Ascending aorta (tissue), 2 donors: ENCODE measurements around the gene OSBPL6. TPM values are rescaled to one million over a fixed set of nuclear protein-coding genes. Genes with fewer than 3 reads are reported as not detected.
"Not testable (repeated sequence)": the region's sequence is repeated elsewhere in the genome, so short reads cannot be mapped to it uniquely, and the experiment has no call there.

ENCODE experiments used
- DNase-seq, 2 donors: peaks; one replicate each; pipeline ENCODE4 v3.0.0-alpha.2; 2019; ENCODE audit warnings: low spot score in 2 of 2
- H3K27ac ChIP-seq, 2 donors: fragments of 200-600 bp; sonication (generic); one replicate each; pipeline ENCODE4 v1.5.1; 2016 to 2017; ENCODE audit warnings: mild to moderate bottlenecking in 1 of 2
- H3K27me3 ChIP-seq: fragments of 200-600 bp; sonication (generic); one replicate; pipeline ENCODE4 v1.5.1; 2017
- H3K36me3 ChIP-seq, 2 donors: fragments of 200-600 bp; sonication (generic); one replicate each; pipeline ENCODE4 v1.5.1; 2016
- H3K4me1 ChIP-seq, 2 donors: fragments of 200-600 bp; sonication (generic); one replicate each; pipeline ENCODE4 v1.5.1; 2016 to 2017; ENCODE audit warnings: mild to moderate bottlenecking in 1 of 2
- H3K4me3 ChIP-seq, 2 donors: fragments of 200-600 bp; sonication (generic); one replicate each; pipeline ENCODE4 v1.5.1; 2016 to 2017; ENCODE audit warnings: mild to moderate bottlenecking in 1 of 2
- H3K9me3 ChIP-seq, 2 donors: fragments of 200-600 bp; sonication (generic); one replicate each; pipeline ENCODE4 v1.5.1; 2016
- intact Hi-C: fragments of 100-400 bp; cut with DNase I; formaldehyde crosslinking; loops from one replicate; pipeline ENCODE4 v1.15.1; 2023
- total RNA-seq: library from RNA; depleted of rRNA; stranded (reverse); fragments of >200 nt; gene quantifications from one replicate; pipeline ENCODE4 v1.1.0, GENCODE V29; 2016
- TF ChIP-seq, protein P1 (sequence below), 3 experiments: fragments of 200-600 bp in 2 of 3; fragments of 450-650 bp in 1 of 3; sonication (generic) in 2 of 3; IDR thresholded peaks; one replicate each; pipeline ENCODE4 v1.5.1; 2016 to 2019; ENCODE audit warnings: antibody characterized with exemption in 3 of 3, mild to moderate bottlenecking in 1 of 3, moderate library complexity in 1 of 3

Gene OSBPL6
- total RNA-seq, 1 donor from 2014 or later = 1.4 TPM

DNA sequence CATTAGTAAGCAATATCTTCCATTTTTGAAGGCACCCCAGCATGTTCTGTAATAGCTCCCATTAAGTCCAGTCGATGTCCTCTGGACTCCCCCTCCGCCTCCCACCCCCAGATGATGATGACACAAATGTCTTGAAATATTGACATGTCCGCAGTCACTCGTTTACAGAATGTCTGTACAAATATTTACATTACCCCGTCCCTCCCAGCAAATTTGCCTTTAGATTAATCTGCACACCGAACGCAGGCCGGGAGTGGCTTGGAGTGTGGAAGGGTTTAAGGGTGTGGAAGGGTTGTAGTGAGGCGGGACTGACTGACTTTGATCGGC is 853 bp upstream of the OSBPL6 start:
- H3K27ac ChIP-seq = peak overlapping the region; percentile 88 to 90
- no peaks in the 10 kb centered on the region for H3K27me3 ChIP-seq
- intact Hi-C loops = loop anchor here (5.0 kb wide), 4 partner anchors 66 to 289 kb away; partner anchors contain the start of gene PLEKHA3
- no peak for DNase-seq
- H3K4me3 ChIP-seq = peak overlapping the region; percentile 84 to 96
- H3K36me3 ChIP-seq = no peaks in the 10 kb centered on the region
- peaks cover 0 to 7% of the 10 kb centered on the region in 2 donors for H3K4me1 ChIP-seq
- TF ChIP-seq, protein P1, sequence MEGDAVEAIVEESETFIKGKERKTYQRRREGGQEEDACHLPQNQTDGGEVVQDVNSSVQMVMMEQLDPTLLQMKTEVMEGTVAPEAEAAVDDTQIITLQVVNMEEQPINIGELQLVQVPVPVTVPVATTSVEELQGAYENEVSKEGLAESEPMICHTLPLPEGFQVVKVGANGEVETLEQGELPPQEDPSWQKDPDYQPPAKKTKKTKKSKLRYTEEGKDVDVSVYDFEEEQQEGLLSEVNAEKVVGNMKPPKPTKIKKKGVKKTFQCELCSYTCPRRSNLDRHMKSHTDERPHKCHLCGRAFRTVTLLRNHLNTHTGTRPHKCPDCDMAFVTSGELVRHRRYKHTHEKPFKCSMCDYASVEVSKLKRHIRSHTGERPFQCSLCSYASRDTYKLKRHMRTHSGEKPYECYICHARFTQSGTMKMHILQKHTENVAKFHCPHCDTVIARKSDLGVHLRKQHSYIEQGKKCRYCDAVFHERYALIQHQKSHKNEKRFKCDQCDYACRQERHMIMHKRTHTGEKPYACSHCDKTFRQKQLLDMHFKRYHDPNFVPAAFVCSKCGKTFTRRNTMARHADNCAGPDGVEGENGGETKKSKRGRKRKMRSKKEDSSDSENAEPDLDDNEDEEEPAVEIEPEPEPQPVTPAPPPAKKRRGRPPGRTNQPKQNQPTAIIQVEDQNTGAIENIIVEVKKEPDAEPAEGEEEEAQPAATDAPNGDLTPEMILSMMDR (IDR thresholded peaks at IDR 0.05) = no peak
- H3K9me3 ChIP-seq = no peaks in the 10 kb centered on the region

DNA sequence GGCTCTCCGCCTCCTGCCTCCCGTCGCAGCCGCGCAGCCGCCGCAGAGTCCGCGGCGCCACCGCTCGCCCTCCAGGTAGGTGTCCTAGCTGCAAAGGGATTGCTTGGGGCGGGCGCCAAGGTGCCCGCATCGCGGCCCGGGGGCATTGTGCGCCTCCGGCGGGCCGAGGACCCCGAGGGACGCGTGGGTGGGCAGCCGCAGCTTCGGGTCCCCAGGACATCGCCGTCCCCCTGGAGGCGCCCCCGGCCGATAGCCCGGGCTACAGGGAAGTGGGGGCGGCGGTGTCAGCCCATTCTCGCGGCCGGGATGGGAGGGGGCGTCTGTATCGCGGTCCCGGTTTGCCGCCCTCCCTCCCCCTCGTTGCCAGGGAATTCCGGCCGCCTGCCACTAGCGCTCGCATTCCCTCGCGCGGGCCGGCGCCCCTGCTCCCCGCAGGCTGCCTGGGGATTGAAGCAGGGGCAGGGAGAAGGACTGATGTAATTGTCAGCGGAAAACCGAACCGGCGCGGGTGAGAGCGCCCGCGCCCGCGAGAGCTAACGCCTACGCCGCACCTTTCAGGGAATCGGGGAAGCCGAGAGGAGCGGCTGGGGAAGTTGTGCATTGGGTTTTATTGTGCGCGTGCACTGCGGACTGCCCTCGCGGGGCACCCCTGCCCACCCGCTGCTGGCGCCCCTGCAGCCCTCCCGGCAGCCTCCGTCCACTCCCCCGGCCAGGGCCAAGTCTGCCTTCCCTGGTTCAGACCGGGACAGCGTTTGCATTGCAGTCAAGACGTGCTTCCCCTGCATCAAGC is 483 bp downstream of the OSBPL6 start:
- H3K4me1 ChIP-seq = peaks cover 0 to 7% of the 10 kb centered on the region in 2 donors
- no peaks in the 10 kb centered on the region for H3K27me3 ChIP-seq
- peak overlapping the region; percentile 67 to 90 for H3K27ac ChIP-seq
- TF ChIP-seq, protein P1 (IDR thresholded peaks at IDR 0.05) = peak in 1 of 3 experiments; percentile 2
- H3K9me3 ChIP-seq = no peaks in the 10 kb centered on the region
- H3K4me3 ChIP-seq = peak overlapping the region; percentile 84 to 96
- H3K36me3 ChIP-seq = no peaks in the 10 kb centered on the region
- DNase-seq = peak in 1 of 2 donors; percentile 71
- intact Hi-C loops = loop anchor here (2.0 to 5.0 kb wide), 7 partner anchors 48 to 288 kb away; partner anchors contain the start of genes PLEKHA3 and RBM45

DNA sequence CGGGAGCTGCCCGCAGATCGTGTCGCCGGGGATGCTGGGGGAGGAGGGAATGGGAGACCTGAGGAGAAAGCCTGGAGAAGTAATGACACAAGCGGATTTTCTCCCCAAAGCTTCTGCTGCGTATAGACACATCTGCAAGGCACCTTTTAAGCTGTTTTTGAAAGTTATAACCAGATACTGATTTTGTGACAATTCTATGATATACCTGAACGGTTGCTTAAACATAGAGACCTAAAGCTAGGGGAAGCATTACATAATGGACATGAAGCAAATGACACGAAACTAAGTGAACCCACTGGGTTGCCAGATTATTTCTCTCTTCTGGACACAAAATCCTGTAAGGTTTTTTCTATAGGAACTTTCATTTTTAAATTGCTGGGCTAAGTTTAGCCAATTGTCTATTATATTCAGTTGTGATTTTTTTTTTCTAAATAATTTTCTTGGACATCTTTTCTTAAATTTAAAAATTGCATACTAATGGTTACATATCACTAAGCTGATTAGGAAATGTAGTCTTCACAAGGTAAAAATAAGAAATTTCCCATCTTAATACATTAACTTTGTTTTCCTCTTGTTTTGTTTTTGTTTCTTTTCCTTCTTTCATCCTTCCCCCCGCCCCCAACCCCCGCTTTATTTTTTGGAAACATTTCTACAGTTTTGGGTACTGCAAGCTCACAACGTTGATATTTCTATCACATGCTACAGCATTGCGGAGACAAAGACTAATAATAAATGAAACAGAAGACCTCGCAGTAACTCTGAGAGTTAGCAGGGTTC is 1.3 kb downstream of the OSBPL6 start:
- peak overlapping the region; percentile 84 to 96 for H3K4me3 ChIP-seq
- no peaks in the 10 kb centered on the region for H3K9me3 ChIP-seq
- TF ChIP-seq, protein P1 (IDR thresholded peaks at IDR 0.05) = no peak
- H3K4me1 ChIP-seq = peaks cover 0 to 7% of the 10 kb centered on the region in 2 donors
- no peak overlapping the region for H3K27ac ChIP-seq
- H3K36me3 ChIP-seq = no peaks in the 10 kb centered on the region
- DNase-seq = no peak
- intact Hi-C loops = loop anchor here (2.0 kb wide), 3 partner anchors 47 to 219 kb away; partner anchors contain the start of gene RBM45
- H3K27me3 ChIP-seq = no peaks in the 10 kb centered on the region

DNA sequence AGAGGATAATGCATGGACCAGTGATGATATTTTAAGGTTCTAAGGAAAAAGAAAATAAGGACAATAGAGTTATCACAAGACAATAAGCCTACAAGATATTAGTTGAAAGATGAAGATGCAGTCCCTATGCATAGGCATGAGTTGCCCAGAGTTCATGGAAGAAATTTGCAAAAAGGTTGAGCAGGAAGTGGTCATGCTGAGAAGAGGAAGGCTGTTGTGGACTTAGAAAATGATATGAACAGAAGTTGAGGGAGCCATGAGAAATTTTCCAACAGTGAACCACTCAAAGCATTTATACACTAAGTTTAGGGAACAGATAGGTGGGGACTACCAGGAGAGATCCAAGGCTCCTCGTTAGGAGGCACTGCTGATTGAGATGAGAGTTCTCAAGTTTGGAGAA is 3.5 kb downstream of the OSBPL6 start:
- Histone ChIP-seq H3K4me3 (no peak overlapping the region), H3K27me3 (no peaks in the 10 kb centered on the region), H3K27ac (no peak overlapping the region), H3K4me1 (peaks cover 0 to 7% of the 10 kb centered on the region in 2 donors), H3K9me3 (no peaks in the 10 kb centered on the region), H3K36me3 (no peaks in the 10 kb centered on the region)
- no peak for DNase-seq
- TF ChIP-seq, protein P1 (IDR thresholded peaks at IDR 0.05) = no peak
- intact Hi-C loops = no loop called here

DNA sequence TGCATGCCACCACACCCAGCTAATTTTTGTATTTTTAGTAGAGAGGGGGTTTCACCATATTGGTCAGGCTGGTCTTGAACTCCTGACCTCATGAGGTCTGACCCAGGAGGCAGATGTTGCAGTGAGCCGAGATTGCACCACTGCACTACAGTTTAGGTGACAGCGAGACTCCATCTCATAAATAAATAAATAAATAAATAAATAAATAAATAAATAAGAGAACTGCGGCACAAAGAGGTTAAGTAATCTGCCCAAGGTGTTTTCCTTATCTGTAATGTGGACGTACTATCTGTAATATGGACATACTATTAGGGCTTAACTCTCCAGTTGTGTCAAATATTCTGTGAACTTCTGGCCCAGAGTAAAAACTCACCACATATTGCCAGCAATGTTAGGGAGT is 4.1 kb downstream of the OSBPL6 start:
- H3K27ac ChIP-seq, H3K27me3 ChIP-seq, H3K9me3 ChIP-seq, H3K36me3 ChIP-seq, H3K4me3 ChIP-seq, H3K4me1 ChIP-seq, intact Hi-C loops, DNase-seq: not testable (repeated sequence)

DNA sequence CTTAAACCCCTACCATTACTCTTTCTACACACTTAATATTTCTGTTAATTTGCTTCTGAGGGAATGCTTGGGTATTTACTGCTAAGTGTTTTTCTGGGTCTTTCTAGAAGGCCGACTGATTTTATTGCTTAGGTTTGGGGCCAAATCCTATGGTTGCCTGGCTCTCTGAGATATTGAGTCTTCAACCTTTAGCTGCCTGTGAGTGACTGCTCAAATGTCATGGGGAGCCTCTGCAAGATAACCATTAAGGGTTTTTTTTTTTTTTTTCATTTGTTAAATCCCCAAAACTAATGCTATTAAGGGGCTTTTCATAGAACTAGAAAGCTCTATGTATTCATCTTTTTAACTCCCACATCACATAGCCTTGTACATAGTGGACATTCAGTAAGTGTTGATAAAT is 5.0 kb downstream of the OSBPL6 start:
- H3K9me3 ChIP-seq = no peaks in the 10 kb centered on the region
- no peaks in the 10 kb centered on the region for H3K36me3 ChIP-seq
- TF ChIP-seq, protein P1 (IDR thresholded peaks at IDR 0.05) = no peak
- H3K27ac ChIP-seq = no peak overlapping the region
- H3K4me1 ChIP-seq = peaks cover 0 to 3% of the 10 kb centered on the region in 2 donors
- no peaks in the 10 kb centered on the region for H3K27me3 ChIP-seq
- intact Hi-C loops = no loop called here
- DNase-seq = no peak
- H3K4me3 ChIP-seq = no peak overlapping the region
